GM23338 (cell line): ENCODE results near the gene ST6GALNAC4. TPM values are rescaled to one million over a fixed set of nuclear protein-coding genes. Genes with fewer than 3 reads are reported as not detected.

ENCODE experiments used
- ATAC-seq: fragments of 200-7000 bp; cut with Tn5 transposase; 3 replicates; pipeline ENCODE4 v1.9.1; 2020
- DNase-seq: peaks from one replicate; pipeline ENCODE4 v3.0.0-alpha.2; 2015; ENCODE audit warnings: low spot score
- H2AFZ ChIP-seq: fragments of 200-600 bp; sonication (generic); 2 replicates; pipeline ENCODE4 v1.8.0; 2016; ENCODE audit warnings: antibody characterized with exemption, mild to moderate bottlenecking, moderate library complexity
- H3F3A ChIP-seq: fragments of 200-600 bp; sonication (generic); replicated peaks from 2 replicates; pipeline ENCODE4 v1.8.0; 2017; ENCODE audit warnings: antibody characterized with exemption, mixed run types, low read depth
- H3K27ac ChIP-seq: fragments of 200-600 bp; sonication (generic); 2 replicates; pipeline ENCODE4 v1.6.1; 2016; ENCODE audit warnings: low read depth
- H3K27me3 ChIP-seq: fragments of 200-600 bp; sonication (generic); 2 replicates; pipeline ENCODE4 v1.8.0; 2016; ENCODE audit warnings: mild to moderate bottlenecking, mixed run types, moderate library complexity; ENCODE audit not compliant: insufficient read depth
- H3K36me3 ChIP-seq: fragments of 200-600 bp; sonication (generic); 2 replicates; pipeline ENCODE4 v1.8.0; 2016; ENCODE audit warnings: mild to moderate bottlenecking; ENCODE audit not compliant: insufficient read depth
- H3K4me1 ChIP-seq: fragments of 200-600 bp; sonication (generic); 2 replicates; pipeline ENCODE4 v1.8.0; 2016; ENCODE audit warnings: mild to moderate bottlenecking, moderate library complexity; ENCODE audit not compliant: insufficient read depth
- H3K4me2 ChIP-seq: fragments of 200-600 bp; sonication (generic); 2 replicates; pipeline ENCODE4 v1.7.1; 2017; ENCODE audit warnings: mixed run types
- H3K4me3 ChIP-seq: fragments of 200-600 bp; sonication (generic); 2 replicates; pipeline ENCODE4 v1.6.1; 2016; ENCODE audit warnings: mixed run types
- H3K79me2 ChIP-seq: fragments of 200-600 bp; sonication (generic); replicated peaks from 2 replicates; pipeline ENCODE4 v1.8.0; 2017; ENCODE audit warnings: mild to moderate bottlenecking; ENCODE audit not compliant: insufficient read depth
- H3K9me2 ChIP-seq: fragments of 200-600 bp; sonication (generic); 2 replicates; pipeline ENCODE4 v1.8.0; 2017; ENCODE audit not compliant: insufficient read depth
- H4K20me1 ChIP-seq: fragments of 200-600 bp; sonication (generic); replicated peaks from 2 replicates; pipeline ENCODE4 v1.8.0; 2017; ENCODE audit warnings: mild to moderate bottlenecking; ENCODE audit not compliant: insufficient read depth
- H3K27ac Mint-ChIP-seq: 2 replicates; pipeline ENCODE4 v1.8.0; 2020; ENCODE audit warnings: inconsistent platforms, mild to moderate bottlenecking, moderate library complexity, mixed read lengths
- H3K27me3 Mint-ChIP-seq: 3 replicates; pipeline ENCODE4 v1.8.0; 2022; ENCODE audit warnings: low read depth, mild to moderate bottlenecking, moderate library complexity, mixed read lengths, inconsistent platforms; ENCODE audit not compliant: insufficient read depth, poor library complexity
- H3K36me3 Mint-ChIP-seq: 3 replicates; pipeline ENCODE4 v1.8.0; 2021; ENCODE audit warnings: low read depth, mild to moderate bottlenecking, inconsistent platforms, moderate library complexity, mixed read lengths
- H3K4me1 Mint-ChIP-seq: 3 replicates; pipeline ENCODE4 v1.8.0; 2020; ENCODE audit warnings: mild to moderate bottlenecking, inconsistent platforms, mixed read lengths
- H3K4me3 Mint-ChIP-seq: 3 replicates; pipeline ENCODE4 v1.8.0; 2021; ENCODE audit warnings: moderate library complexity, mild to moderate bottlenecking, inconsistent platforms, mixed read lengths
- H3K9me3 Mint-ChIP-seq: 3 replicates; pipeline ENCODE4 v1.8.0; 2020; ENCODE audit warnings: moderate library complexity, mild to moderate bottlenecking, inconsistent platforms, mixed read lengths
- CREB1 ChIP-seq: fragments of 250-450 bp; sonication (Bioruptor Pico); IDR thresholded peaks from 2 replicates; pipeline ENCODE4 v1.5.0; 2020; ENCODE audit warnings: low read depth, mild to moderate bottlenecking, moderate library complexity
- POLR2AphosphoS5 ChIP-seq: IDR thresholded peaks from 2 replicates; pipeline ENCODE4 v1.6.1; 2016; ENCODE audit warnings: antibody characterized with exemption, low read depth
- ZNF114 ChIP-seq: fragments of 250-450 bp; sonication (Bioruptor Pico); IDR thresholded peaks from 2 replicates; pipeline ENCODE4 v1.5.0; 2020; ENCODE audit warnings: mild to moderate bottlenecking, moderate library complexity
- ZNF462 ChIP-seq: fragments of 250-450 bp; sonication (Bioruptor Pico); IDR thresholded peaks from 2 replicates; pipeline ENCODE4 v1.5.0; 2020; ENCODE audit warnings: mild to moderate bottlenecking, moderate library complexity
- polyA plus RNA-seq: library from polyadenylated mRNA; unstranded; fragments of >200 nt; fragmentation: Nextera tagmentation; extraction: Ambion mirVana; gene quantifications from 2 replicates; pipeline ENCODE4 v1.2.1, GENCODE V29; 2016
- total RNA-seq: library from RNA; depleted of rRNA; stranded (reverse); fragments of >200 nt; shearing (Covaris generic); gene quantifications from 2 replicates; pipeline ENCODE4 v1.2.3, GENCODE V29; 2014

ST6GALNAC4 gene
- total and polyA plus RNA-seq, 2 experiments from 2014 or later: 8.1 to 35.3 TPM

GRCh38 chr9:127878001-127878651, 38.7 kb downstream of the ST6GALNAC4 start:
- Mint-ChIP-seq H3K4me3 (peak overlapping the region; percentile 81), H3K36me3 (no peaks in the 10 kb centered on the region), H3K4me1 (peaks cover 15% of the 10 kb centered on the region), H3K9me3 (no peaks in the 10 kb centered on the region), H3K27ac (no peak overlapping the region), H3K27me3 (peaks cover 26% of the 10 kb centered on the region)
- Histone ChIP-seq H3K4me1 (peaks cover 5% of the 10 kb centered on the region), H3K27me3 (0 out of 2 replicates have a peak, but pooled peaks cover 6% of the 10 kb centered on the region), H3F3A (peaks cover 17% of the 10 kb centered on the region; the same call in 1 of the 2 replicates), H3K9me2 (no peaks in the 10 kb centered on the region), H3K79me2 (no peaks in the 10 kb centered on the region), H3K4me2 (peak overlapping the region; percentile 92), H3K27ac (no peak overlapping the region), H3K36me3 (no peaks in the 10 kb centered on the region), H3K4me3 (peak overlapping the region; percentile 73), H4K20me1 (no peaks in the 10 kb centered on the region), H2AFZ (peak overlapping the region; percentile 99)
- no peak for TF ChIP-seq ZNF114 (CRISPR knock-in tag)
- TF ChIP-seq CREB1 (CRISPR knock-in tag): no peak
- ATAC-seq (peak; percentile 38), DNase-seq (peak; percentile 54)

GRCh38 chr9:127877566-127877998, 39.3 kb downstream of the ST6GALNAC4 start, which contains the start of gene AK1:
AK1 (minus strand) TSS chr9:127877675; CDS start chr9:127874617, 3,058 bp downstream.
- no peaks in the 10 kb centered on the region for H3K79me2 ChIP-seq
- peak; percentile 82 for ATAC-seq
- 0 out of 2 replicates have a peak, but pooled peaks cover 6% of the 10 kb centered on the region for H3K27me3 ChIP-seq
- H4K20me1 ChIP-seq: no peaks in the 10 kb centered on the region
- peaks cover 16% of the 10 kb centered on the region; the same call in 1 of the 2 replicates for H3F3A ChIP-seq
- no peaks in the 10 kb centered on the region for H3K36me3 ChIP-seq
- Mint-ChIP-seq H3K9me3 (no peaks in the 10 kb centered on the region), H3K36me3 (no peaks in the 10 kb centered on the region), H3K27ac (0 out of 2 replicates have a peak within 1 kb of the TSS, but pooled peaks have one; percentile 56), H3K27me3 (peaks cover 25% of the 10 kb centered on the region), H3K4me1 (peaks cover 12% of the 10 kb centered on the region), H3K4me3 (peak within 1 kb of the TSS; percentile 89)
- DNase-seq: peak; percentile 81
- peak within 1 kb of the TSS; percentile 73 for H3K4me3 ChIP-seq
- H3K27ac ChIP-seq: no peak within 1 kb of the TSS
- H3K9me2 ChIP-seq: no peaks in the 10 kb centered on the region
- H2AFZ ChIP-seq: peak within 1 kb of the TSS; percentile 99
- TF ChIP-seq POLR2AphosphoS5 (peak; percentile 69), ZNF462 (CRISPR knock-in tag) (no peak)
- peaks cover 5% of the 10 kb centered on the region for H3K4me1 ChIP-seq
- H3K4me2 ChIP-seq: peak within 1 kb of the TSS; percentile 92
